Parathyroid adenoma (tissue), 2 donors: ENCODE measurements around the gene RBSN.

Experiments
- H2AFZ ChIP-seq: fragments of 300-600 bp; sonication (generic); one replicate; pipeline ENCODE4 v1.7.0; 2017; ENCODE audit warnings: antibody characterized with exemption, mild to moderate bottlenecking
- H3K27ac ChIP-seq: fragments of 300-600 bp; sonication (generic); one replicate; pipeline ENCODE4 v1.7.0; 2017
- H3K27me3 ChIP-seq: fragments of 300-600 bp; sonication (generic); one replicate; pipeline ENCODE4 v1.7.0; 2017; ENCODE audit warnings: low read length; ENCODE audit not compliant: control insufficient read depth, insufficient read depth
- H3K36me3 ChIP-seq: fragments of 300-600 bp; sonication (generic); one replicate; pipeline ENCODE4 v1.7.0; 2017; ENCODE audit warnings: low read length; ENCODE audit not compliant: control insufficient read depth, insufficient read depth
- H3K4me1 ChIP-seq: fragments of 300-600 bp; sonication (generic); one replicate; pipeline ENCODE4 v1.7.0; 2017; ENCODE audit warnings: control low read depth
- H3K4me2 ChIP-seq: fragments of 300-600 bp; sonication (generic); one replicate; pipeline ENCODE4 v1.7.0; 2017; ENCODE audit warnings: low read length
- H3K4me3 ChIP-seq: fragments of 300-600 bp; sonication (generic); one replicate; pipeline ENCODE4 v1.7.0; 2017; ENCODE audit warnings: low read depth, low read length
- H3K79me2 ChIP-seq: fragments of 300-600 bp; sonication (generic); one replicate; pipeline ENCODE4 v1.7.0; 2017; ENCODE audit warnings: control low read depth
- H3K9ac ChIP-seq: fragments of 300-600 bp; sonication (generic); one replicate; pipeline ENCODE4 v1.7.0; 2017; ENCODE audit warnings: mild to moderate bottlenecking
- H3K9me3 ChIP-seq: fragments of 300-600 bp; sonication (generic); one replicate; pipeline ENCODE4 v1.7.0; 2017; ENCODE audit warnings: low read length; ENCODE audit not compliant: control insufficient read depth
- TF ChIP-seq, protein P1 (sequence below): fragments of 300-600 bp; sonication (generic); IDR thresholded peaks from one replicate; pipeline ENCODE4 v1.7.0; 2017; ENCODE audit warnings: antibody characterized with exemption, mild to moderate bottlenecking
- donor health status: primary hyperparathyroidism.

Gene RBSN

DNA sequence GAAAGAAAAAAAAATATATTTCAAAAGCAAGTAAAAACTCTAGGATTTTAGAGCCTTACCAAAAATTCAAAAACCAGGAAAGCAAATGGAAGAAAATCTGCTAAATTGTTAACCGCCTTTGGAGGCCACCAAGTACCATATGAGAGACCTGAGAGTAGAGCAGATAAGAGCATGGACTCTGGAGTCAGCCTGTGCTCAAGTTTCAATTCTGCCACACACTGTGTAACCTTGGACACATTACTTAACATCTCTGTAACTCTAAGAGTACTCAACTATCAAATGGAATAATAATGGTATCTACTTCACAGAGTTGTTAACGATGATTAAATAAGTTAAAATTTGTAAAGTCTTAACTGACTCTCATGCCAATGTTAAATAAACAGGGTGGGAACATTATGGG, 12.7 kb downstream of the RBSN start:
- TF ChIP-seq, protein P1, sequence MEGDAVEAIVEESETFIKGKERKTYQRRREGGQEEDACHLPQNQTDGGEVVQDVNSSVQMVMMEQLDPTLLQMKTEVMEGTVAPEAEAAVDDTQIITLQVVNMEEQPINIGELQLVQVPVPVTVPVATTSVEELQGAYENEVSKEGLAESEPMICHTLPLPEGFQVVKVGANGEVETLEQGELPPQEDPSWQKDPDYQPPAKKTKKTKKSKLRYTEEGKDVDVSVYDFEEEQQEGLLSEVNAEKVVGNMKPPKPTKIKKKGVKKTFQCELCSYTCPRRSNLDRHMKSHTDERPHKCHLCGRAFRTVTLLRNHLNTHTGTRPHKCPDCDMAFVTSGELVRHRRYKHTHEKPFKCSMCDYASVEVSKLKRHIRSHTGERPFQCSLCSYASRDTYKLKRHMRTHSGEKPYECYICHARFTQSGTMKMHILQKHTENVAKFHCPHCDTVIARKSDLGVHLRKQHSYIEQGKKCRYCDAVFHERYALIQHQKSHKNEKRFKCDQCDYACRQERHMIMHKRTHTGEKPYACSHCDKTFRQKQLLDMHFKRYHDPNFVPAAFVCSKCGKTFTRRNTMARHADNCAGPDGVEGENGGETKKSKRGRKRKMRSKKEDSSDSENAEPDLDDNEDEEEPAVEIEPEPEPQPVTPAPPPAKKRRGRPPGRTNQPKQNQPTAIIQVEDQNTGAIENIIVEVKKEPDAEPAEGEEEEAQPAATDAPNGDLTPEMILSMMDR = no peak
- Histone ChIP-seq H3K4me2 (no peak overlapping the region), H3K4me1 (no peaks in the 10 kb centered on the region), H3K9ac (no peak overlapping the region), H3K36me3 (no peaks in the 10 kb centered on the region), H3K27ac (no peak overlapping the region), H3K9me3 (no peaks in the 10 kb centered on the region), H3K79me2 (no peaks in the 10 kb centered on the region), H3K27me3 (no peaks in the 10 kb centered on the region), H3K4me3 (no peak overlapping the region), H2AFZ (no peak overlapping the region)

DNA sequence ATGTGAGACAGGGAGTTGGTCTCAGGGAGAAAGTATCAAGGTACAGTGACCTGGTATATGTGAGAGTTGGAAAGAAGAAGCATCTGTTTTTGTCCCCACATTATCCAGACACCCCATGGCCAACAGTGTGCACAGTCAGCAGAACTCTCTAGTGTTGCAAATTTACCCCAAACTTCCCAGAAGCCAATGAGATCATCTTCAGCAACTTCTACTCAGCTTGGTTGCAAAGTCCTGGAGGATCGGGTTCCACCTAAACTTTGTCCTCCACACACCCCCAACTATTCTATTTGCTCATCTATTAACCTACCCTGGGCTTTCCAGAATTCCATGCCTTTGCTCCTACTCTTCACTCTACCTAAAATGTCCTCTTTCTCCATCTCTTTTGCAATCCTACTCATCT, 15.7 kb downstream of the RBSN start:
- TF ChIP-seq, protein P1 = no peak
- Histone ChIP-seq H3K4me1 (no peaks in the 10 kb centered on the region), H3K4me2 (no peak overlapping the region), H3K4me3 (no peak overlapping the region), H3K79me2 (no peaks in the 10 kb centered on the region), H3K36me3 (no peaks in the 10 kb centered on the region), H3K9ac (no peak overlapping the region), H3K27ac (no peak overlapping the region), H3K27me3 (no peaks in the 10 kb centered on the region), H3K9me3 (no peaks in the 10 kb centered on the region), H2AFZ (no peak overlapping the region)

DNA sequence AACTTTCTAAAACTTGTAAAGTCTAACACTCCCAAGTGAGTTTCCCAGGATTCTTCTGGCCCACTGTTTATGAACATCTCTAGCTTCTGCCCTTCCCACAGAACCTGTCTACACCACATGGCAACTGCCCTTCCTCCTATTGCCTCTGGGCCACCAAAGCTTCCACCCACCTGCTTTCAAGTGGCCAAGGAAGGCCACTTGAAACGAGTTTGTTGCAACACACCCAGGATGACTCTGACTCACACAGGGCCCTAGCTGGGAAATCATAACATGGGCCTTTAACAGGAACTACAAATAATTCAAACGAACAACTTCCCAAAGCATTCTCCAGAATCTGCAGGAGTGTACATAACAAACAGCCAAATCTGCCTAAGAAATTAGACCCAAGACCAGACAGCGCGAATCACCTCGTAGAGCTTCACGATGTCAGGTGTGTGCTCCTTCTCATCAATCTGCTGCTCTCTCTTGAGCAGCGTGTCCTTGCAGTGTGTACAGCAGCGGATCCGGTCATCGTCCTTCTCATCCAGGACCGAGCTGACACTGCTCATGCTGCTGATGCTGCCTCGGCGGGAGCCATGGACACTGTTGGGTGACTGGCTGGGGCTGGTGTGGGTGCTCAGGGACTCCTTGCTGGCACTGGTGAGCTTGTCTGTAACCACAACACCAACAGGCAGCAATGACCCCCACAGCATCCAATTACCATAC, 16.8 kb downstream of the RBSN start:
- no peaks in the 10 kb centered on the region for H3K9me3 ChIP-seq
- TF ChIP-seq, protein P1 = no peak
- H2AFZ ChIP-seq = no peak overlapping the region
- no peak overlapping the region for H3K27ac ChIP-seq
- no peak overlapping the region for H3K4me3 ChIP-seq
- no peaks in the 10 kb centered on the region for H3K36me3 ChIP-seq
- no peaks in the 10 kb centered on the region for H3K27me3 ChIP-seq
- H3K9ac ChIP-seq = no peak overlapping the region
- H3K4me2 ChIP-seq = no peak overlapping the region
- no peaks in the 10 kb centered on the region for H3K4me1 ChIP-seq
- H3K79me2 ChIP-seq = no peaks in the 10 kb centered on the region

DNA sequence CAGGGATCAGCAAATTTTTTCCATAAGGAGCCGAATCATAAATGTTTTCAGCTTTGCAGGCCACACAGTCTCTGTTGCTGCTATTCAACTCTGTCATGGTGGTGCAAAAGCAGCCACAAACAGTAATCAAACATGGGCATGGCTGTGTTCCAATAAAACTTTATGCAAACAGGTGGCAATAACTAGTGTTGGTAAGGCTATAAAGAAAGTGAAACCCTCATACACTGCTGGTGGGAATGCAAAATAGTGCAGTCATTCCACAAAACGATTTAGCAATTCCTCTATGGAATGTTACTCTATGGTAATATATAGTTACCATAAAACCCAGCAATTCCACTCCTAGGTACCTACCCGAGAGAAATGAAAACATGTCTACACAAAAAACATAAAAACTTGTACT, 19.9 kb downstream of the RBSN start:
- no peaks in the 10 kb centered on the region for H3K36me3 ChIP-seq
- no peak overlapping the region for H3K4me2 ChIP-seq
- H3K9ac ChIP-seq = no peak overlapping the region
- no peak overlapping the region for H3K27ac ChIP-seq
- no peak overlapping the region for H3K4me3 ChIP-seq
- H3K79me2 ChIP-seq = no peaks in the 10 kb centered on the region
- H3K4me1 ChIP-seq = no peaks in the 10 kb centered on the region
- TF ChIP-seq, protein P1 = no peak
- H2AFZ ChIP-seq = no peak overlapping the region
- no peaks in the 10 kb centered on the region for H3K27me3 ChIP-seq
- no peaks in the 10 kb centered on the region for H3K9me3 ChIP-seq

DNA sequence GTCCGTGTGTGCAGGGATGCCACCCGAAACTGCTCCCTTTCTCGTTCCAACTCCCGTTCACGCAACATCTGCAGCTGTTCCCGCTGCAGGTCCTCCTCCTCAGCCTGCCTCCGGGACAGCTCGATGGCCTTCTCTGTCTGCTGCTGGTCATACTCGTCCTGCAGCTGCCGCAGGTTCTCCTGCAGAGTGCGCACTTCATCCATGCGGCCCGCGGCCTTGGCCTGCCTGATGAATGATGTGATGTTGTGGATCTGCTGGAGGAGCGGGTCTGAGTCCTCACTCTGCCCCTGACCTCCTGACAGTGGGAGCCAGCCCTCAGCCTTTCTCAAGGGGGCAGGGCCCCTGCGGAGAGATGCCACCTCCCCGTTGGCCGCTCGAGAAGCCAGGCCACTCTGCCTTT, 24.4 kb downstream of the RBSN start:
- H3K36me3 ChIP-seq = no peaks in the 10 kb centered on the region

More for the DNA sequence above, 24.4 kb downstream of the RBSN start:
- H3K9me3 ChIP-seq = no peaks in the 10 kb centered on the region
- H2AFZ ChIP-seq = no peak overlapping the region
- H3K27me3 ChIP-seq = no peaks in the 10 kb centered on the region
- TF ChIP-seq, protein P1 = no peak
- no peak overlapping the region for H3K27ac ChIP-seq
- no peak overlapping the region for H3K4me2 ChIP-seq
- H3K9ac ChIP-seq = no peak overlapping the region
- H3K4me1 ChIP-seq = no peaks in the 10 kb centered on the region
- no peaks in the 10 kb centered on the region for H3K79me2 ChIP-seq
- H3K4me3 ChIP-seq = no peak overlapping the region
